Pancreas (tissue), 10 donors: ENCODE results near the gene SLC9C1. TPM values are rescaled to one million over a fixed set of nuclear protein-coding genes. Genes with fewer than 3 reads are reported as not detected.

Source experiments
- ATAC-seq, 4 donors: fragments of 200-7000 bp; cut with Tn5 transposase; one replicate each; pipeline versions ENCODE4 v1.8.0 to v1.9.1; 2020; ENCODE audit warnings: mild to moderate bottlenecking in 4 of 4, moderate library complexity in 4 of 4
- DNase-seq, 6 donors: peaks; one replicate each; pipeline ENCODE4 v3.0.0-alpha.2; 2020
- FAIRE-seq: peaks from 2 replicates; lab custom pipeline; 2012; peaks lifted over from hg19 to GRCh38; lab: Jason Lieb, UNC
- H3K27ac ChIP-seq, 4 donors: fragments of 200-600 bp; sonication (generic); 1 replicate in 3 of 4; 2 replicates in 1 of 4; pipeline versions ENCODE4 v1.5.0 to v1.8.0; 2020
- H3K27me3 ChIP-seq, 4 donors: fragments of 200-600 bp; one replicate each; pipeline ENCODE4 v1.8.0; 2021
- H3K36me3 ChIP-seq, 3 donors: fragments of 200-600 bp; sonication (generic) in 1 of 3; one replicate each; pipeline versions ENCODE4 v1.5.0 to v1.8.0; 2020 to 2021
- H3K4me1 ChIP-seq, 3 donors: fragments of 200-600 bp; one replicate each; pipeline ENCODE4 v1.8.0; 2021
- H3K4me3 ChIP-seq, 4 donors: fragments of 200-600 bp; sonication (generic) in 2 of 4; one replicate each; pipeline versions ENCODE4 v1.5.0 to v1.8.0; 2020 to 2021
- H3K9me3 ChIP-seq, 4 donors: fragments of 200-600 bp; one replicate each; pipeline ENCODE4 v1.8.0; 2021
- WGBS, 2 donors: extraction: QIAGEN DNeasy Blood & Tissue Kit; methylation state at CpG; one replicate each; pipeline ENCODE4 v1.1.7; 2013; 5-methylcytosine and 5-hydroxymethylcytosine counted together
- intact Hi-C, 3 donors: fragments of 100-400 bp; cut with DNase I; formaldehyde crosslinking; loops; one replicate each; pipeline versions ENCODE4 v1.11.1 to v1.14.2; 2022
- polyA plus RNA-seq, 2 donors: library from polyadenylated mRNA; stranded (reverse); fragments of 200-250 nt; gene quantifications; one replicate each; pipeline ENCODE4 v1.2.3, GENCODE V29; 2013
- total RNA-seq, 6 donors: library from RNA; stranded (reverse); fragmentation: NEBNext Ultra II Directional in 4 of 6; extraction: Animal tissue kit (Norgen Biotek cat#: 25700) in 4 of 6; gene quantifications; one replicate each; pipeline versions ENCODE4 v1.2.1 to v1.2.4, GENCODE V29; 2021 to 2023
- TF ChIP-seq, protein P1 (sequence below), 4 donors: fragments of 200-600 bp; sonication (generic) in 3 of 4; IDR thresholded peaks; one replicate each; pipeline versions ENCODE4 v1.5.0 to v1.8.0; 2021; ENCODE audit warnings: antibody characterized with exemption in 4 of 4
- donor health status: healthy with polysubstance abuse.
- donor health status: DM: no; HTN: no; CAD: no; lungs with moderate emphysema.
- donor health status: DM: no; HTN: no; CAD: no.
- donor health status: control.
- donor health status: control.
- donor health status: Bipolar disorder and iron deficiency.
- donor health status: DM: yes; HTN: yes; CAD: no.
- donor health status: DM: no; HTN: no; CAD: no.
- donor health status: DM: no; HTN: no; CAD: no.
- donor health status: DM: yes; HTN: yes; CAD: no.

SLC9C1 gene
- total and polyA plus RNA-seq, 8 donors, result 0.07 to 0.66 TPM; not detected in 6

DNA sequence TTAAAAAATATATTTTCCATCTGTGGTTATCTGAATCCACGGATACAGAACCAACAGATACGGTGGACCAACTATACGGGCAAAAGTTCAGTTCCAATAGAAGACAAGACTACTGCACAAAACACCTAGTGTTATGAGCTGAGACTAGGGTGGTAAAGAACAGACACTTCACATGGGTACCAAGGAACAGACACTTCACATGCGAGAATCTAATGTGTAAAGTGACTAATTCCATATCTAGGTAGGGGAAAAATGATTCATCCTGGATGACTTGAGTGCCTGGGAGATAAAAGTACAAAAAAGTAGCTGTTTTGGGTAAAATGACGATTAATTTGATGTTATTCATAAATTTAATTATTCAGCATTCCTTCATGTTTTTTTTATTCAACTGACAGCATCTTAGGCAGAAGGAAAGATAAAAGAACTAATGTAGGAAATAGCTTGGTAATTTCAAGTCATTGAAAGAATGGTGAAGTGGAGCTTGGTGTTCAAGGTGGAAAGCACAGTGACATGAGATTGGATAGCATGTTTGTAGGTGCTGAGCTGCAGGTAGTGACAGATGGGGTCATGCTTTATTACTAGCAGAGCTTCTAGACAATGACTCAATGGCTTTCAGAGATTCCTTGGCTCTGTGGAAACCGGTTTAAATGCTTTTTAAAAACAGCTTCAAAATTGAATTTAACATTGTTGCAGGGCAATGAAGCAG lies 44.2 kb upstream of the SLC9C1 start:
- Histone ChIP-seq H3K27ac (no peak overlapping the region), H3K36me3 (no peaks in the 10 kb centered on the region), H3K27me3 (no peaks in the 10 kb centered on the region), H3K4me3 (no peak overlapping the region), H3K9me3 (no peaks in the 10 kb centered on the region), H3K4me1 (no peaks in the 10 kb centered on the region)
- no peak for FAIRE-seq
- no peak for ATAC-seq
- TF ChIP-seq, protein P1, sequence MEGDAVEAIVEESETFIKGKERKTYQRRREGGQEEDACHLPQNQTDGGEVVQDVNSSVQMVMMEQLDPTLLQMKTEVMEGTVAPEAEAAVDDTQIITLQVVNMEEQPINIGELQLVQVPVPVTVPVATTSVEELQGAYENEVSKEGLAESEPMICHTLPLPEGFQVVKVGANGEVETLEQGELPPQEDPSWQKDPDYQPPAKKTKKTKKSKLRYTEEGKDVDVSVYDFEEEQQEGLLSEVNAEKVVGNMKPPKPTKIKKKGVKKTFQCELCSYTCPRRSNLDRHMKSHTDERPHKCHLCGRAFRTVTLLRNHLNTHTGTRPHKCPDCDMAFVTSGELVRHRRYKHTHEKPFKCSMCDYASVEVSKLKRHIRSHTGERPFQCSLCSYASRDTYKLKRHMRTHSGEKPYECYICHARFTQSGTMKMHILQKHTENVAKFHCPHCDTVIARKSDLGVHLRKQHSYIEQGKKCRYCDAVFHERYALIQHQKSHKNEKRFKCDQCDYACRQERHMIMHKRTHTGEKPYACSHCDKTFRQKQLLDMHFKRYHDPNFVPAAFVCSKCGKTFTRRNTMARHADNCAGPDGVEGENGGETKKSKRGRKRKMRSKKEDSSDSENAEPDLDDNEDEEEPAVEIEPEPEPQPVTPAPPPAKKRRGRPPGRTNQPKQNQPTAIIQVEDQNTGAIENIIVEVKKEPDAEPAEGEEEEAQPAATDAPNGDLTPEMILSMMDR (IDR thresholded peaks at IDR 0.05), result no peak
- whole genome bisulfite sequencing, 2 donors, result 55 to 72% methylated on average over 6 of the region's 6 CpGs
- intact Hi-C loops, result no loop called here
- DNase-seq, result no peak

DNA sequence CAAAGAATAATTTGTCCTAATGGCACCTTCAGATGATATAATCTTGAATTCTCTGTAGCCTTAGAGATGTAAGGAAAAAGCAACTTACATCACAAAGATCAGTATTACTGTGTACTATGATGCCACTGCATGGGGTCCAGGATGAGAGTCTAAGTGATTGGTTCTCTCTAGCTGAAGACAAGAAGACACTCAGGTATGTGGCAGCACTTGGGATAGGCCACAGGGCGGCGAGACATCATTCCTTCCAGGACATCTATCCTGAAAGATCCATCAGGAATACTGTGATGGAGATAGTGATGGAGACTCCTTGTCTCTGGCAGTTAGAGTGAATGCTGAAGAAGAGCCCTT lies 41.4 kb upstream of the SLC9C1 start:
- H3K4me3 ChIP-seq, result no peak overlapping the region
- 95 to 98% methylated on average over 2 of the region's 2 CpGs for WGBS, 2 donors
- no peak overlapping the region for H3K27ac ChIP-seq
- no peaks in the 10 kb centered on the region for H3K4me1 ChIP-seq
- H3K9me3 ChIP-seq, result no peaks in the 10 kb centered on the region
- ATAC-seq (no peak), DNase-seq (no peak), FAIRE-seq (no peak)
- H3K27me3 ChIP-seq, result peaks cover 0 to 3% (median 0%) of the 10 kb centered on the region in 4 donors
- TF ChIP-seq, protein P1 (IDR thresholded peaks at IDR 0.05), result no peak
- no peaks in the 10 kb centered on the region for H3K36me3 ChIP-seq
- intact Hi-C loops, result no loop called here

- DNase-seq (no peak), ATAC-seq (no peak), FAIRE-seq (peak; percentile 53)
- intact Hi-C loops, result no loop called here
- no peaks in the 10 kb centered on the region for H3K4me1 ChIP-seq
- peak overlapping the region in 1 of 4 donors; percentile 10 for H3K27ac ChIP-seq
- TF ChIP-seq, protein P1 (IDR thresholded peaks at IDR 0.05), result no peak
- H3K27me3 ChIP-seq, result peaks cover 0 to 5% (median 0%) of the 10 kb centered on the region in 4 donors
- WGBS, 2 donors, result 55 to 58% methylated on average over 6 of the region's 6 CpGs
- peak overlapping the region in 1 of 4 donors; percentile 40 for H3K4me3 ChIP-seq
- no peaks in the 10 kb centered on the region for H3K9me3 ChIP-seq
- H3K36me3 ChIP-seq, result no peaks in the 10 kb centered on the region
These were observed 40.8 kb upstream of the SLC9C1 start for GRCh38 chr3:112334691-112335433.

- Histone ChIP-seq H3K27me3 (peaks cover 0 to 5% (median 0%) of the 10 kb centered on the region in 4 donors), H3K4me3 (peak overlapping the region in 2 of 4 donors; percentile 26 to 40), H3K9me3 (no peaks in the 10 kb centered on the region), H3K4me1 (no peaks in the 10 kb centered on the region), H3K27ac (peak overlapping the region in 2 of 4 donors; percentile 28 to 55), H3K36me3 (no peaks in the 10 kb centered on the region)
- FAIRE-seq (no peak), ATAC-seq (peak in 3 of 4 donors; percentile 36 to 71 (median 67)), DNase-seq (peak in 2 of 6 donors; percentile 28 to 51)
- intact Hi-C loops, result no loop called here
- TF ChIP-seq, protein P1 (IDR thresholded peaks at IDR 0.05), result no peak
- WGBS, 2 donors, result 29 to 34% methylated on average over 23 of the region's 23 CpGs
These were observed 39.6 kb upstream of the SLC9C1 start for GRCh38 chr3:112333381-112334317.
